Astrocyte (in vitro differentiated cells and primary cell): ENCODE measurements around the gene PRKD2. TPM values are rescaled to one million over a fixed set of nuclear protein-coding genes. Genes with fewer than 3 reads are reported as not detected.

Experiments
- DNase-seq: peaks from one replicate; pipeline ENCODE4 v3.0.0-alpha.2; 2010; ENCODE audit warnings: low read depth
- FAIRE-seq: peaks from 2 replicates; lab custom pipeline; 2011; peaks lifted over from hg19 to GRCh38; lab: Jason Lieb, UNC
- H2AFZ ChIP-seq: 2 replicates; pipeline ENCODE4 v1.6.0; 2012; ENCODE audit warnings: low read depth, low read length, inconsistent platforms
- H3K27ac ChIP-seq: 2 replicates; pipeline ENCODE4 v1.5.1; 2011; ENCODE audit warnings: low read depth, low read length, inconsistent platforms
- H3K27me3 ChIP-seq: 2 replicates; pipeline ENCODE4 v1.6.0; 2011; ENCODE audit warnings: low read length, inconsistent platforms; ENCODE audit not compliant: insufficient read depth
- H3K36me3 ChIP-seq: 2 replicates; pipeline ENCODE4 v1.5.1; 2011; ENCODE audit warnings: low read length, inconsistent platforms; ENCODE audit not compliant: insufficient read depth
- H3K4me1 ChIP-seq: 2 replicates; pipeline ENCODE4 v1.5.1; 2011; ENCODE audit warnings: low read length, inconsistent platforms; ENCODE audit not compliant: insufficient read depth
- H3K4me2 ChIP-seq: 2 replicates; pipeline ENCODE4 v1.6.0; 2012; ENCODE audit warnings: low read length, inconsistent platforms
- H3K4me3 ChIP-seq: 2 replicates; pipeline ENCODE4 v1.5.1; 2011; ENCODE audit warnings: low read depth, mild to moderate bottlenecking, low read length, inconsistent platforms; ENCODE audit not compliant: insufficient read depth
- H3K79me2 ChIP-seq: 2 replicates; pipeline ENCODE4 v1.6.0; 2012; ENCODE audit warnings: mild to moderate bottlenecking, low read length, inconsistent platforms; ENCODE audit not compliant: insufficient read depth
- H3K9ac ChIP-seq: 2 replicates; pipeline ENCODE4 v1.6.0; 2012; ENCODE audit warnings: mild to moderate bottlenecking, low read length, inconsistent platforms
- H3K9me3 ChIP-seq: 2 replicates; pipeline ENCODE4 v1.5.1; 2012; ENCODE audit warnings: low read depth, mild to moderate bottlenecking, low read length, inconsistent platforms; ENCODE audit not compliant: insufficient read depth
- H4K20me1 ChIP-seq: 2 replicates; pipeline ENCODE4 v1.6.0; 2012; ENCODE audit warnings: low read length, inconsistent platforms; ENCODE audit not compliant: insufficient read depth
- H3K27ac Mint-ChIP-seq: one replicate; pipeline ENCODE4 v1.8.0; 2021; ENCODE audit warnings: mild to moderate bottlenecking, mixed read lengths; ENCODE audit not compliant: unreplicated experiment
- H3K27me3 Mint-ChIP-seq: one replicate; pipeline ENCODE4 v1.8.0; 2021; ENCODE audit warnings: low read depth, mixed read lengths; ENCODE audit not compliant: unreplicated experiment
- H3K36me3 Mint-ChIP-seq: one replicate; pipeline ENCODE4 v1.8.0; 2021; ENCODE audit warnings: low read depth, mixed read lengths; ENCODE audit not compliant: unreplicated experiment
- H3K4me1 Mint-ChIP-seq: one replicate; pipeline ENCODE4 v1.8.0; 2021; ENCODE audit warnings: low read depth, mixed read lengths; ENCODE audit not compliant: unreplicated experiment
- H3K4me3 Mint-ChIP-seq: one replicate; pipeline ENCODE4 v1.8.0; 2021; ENCODE audit warnings: mild to moderate bottlenecking, moderate library complexity, mixed read lengths; ENCODE audit not compliant: unreplicated experiment
- H3K9me3 Mint-ChIP-seq: one replicate; pipeline ENCODE4 v1.8.0; 2021; ENCODE audit warnings: mild to moderate bottlenecking, mixed read lengths; ENCODE audit not compliant: unreplicated experiment
- EZH2 ChIP-seq: IDR thresholded peaks from 2 replicates; pipeline ENCODE4 v1.6.1; 2012; ENCODE audit warnings: mild to moderate bottlenecking, low read length, inconsistent platforms; ENCODE audit not compliant: insufficient read depth
- total RNA-seq: library from RNA; stranded (reverse); gene quantifications from 2 replicates; pipeline ENCODE4 v1.2.1, GENCODE V29; 2021
- TF ChIP-seq, protein P1 (sequence below): IDR thresholded peaks from 2 replicates; pipeline ENCODE4 v1.5.1; 2011; ENCODE audit warnings: low read depth, mild to moderate bottlenecking, inconsistent platforms, low read length, moderate library complexity; ENCODE audit not compliant: insufficient read depth

PRKD2 gene
- total RNA-seq, 1 donor from 2014 or later: 54.6 TPM

- Mint-ChIP-seq H3K4me1 (peaks cover 10% of the 10 kb centered on the region), H3K27me3 (no peaks in the 10 kb centered on the region), H3K9me3 (no peaks in the 10 kb centered on the region), H3K4me3 (peak overlapping the region; percentile 83), H3K36me3 (peaks cover 6% of the 10 kb centered on the region), H3K27ac (peak overlapping the region; percentile 41)
- Histone ChIP-seq H2AFZ (no peak overlapping the region), H3K36me3 (peaks cover 6% of the 10 kb centered on the region), H3K9ac (peak overlapping the region; percentile 91), H3K27ac (peak overlapping the region; percentile 73), H3K79me2 (peaks cover 35% of the 10 kb centered on the region), H3K27me3 (no peaks in the 10 kb centered on the region), H3K4me2 (peak overlapping the region; percentile 100), H3K4me3 (peak overlapping the region; percentile 83), H4K20me1 (peaks cover 24% of the 10 kb centered on the region), H3K4me1 (peaks cover 32% of the 10 kb centered on the region), H3K9me3 (no peaks in the 10 kb centered on the region)
- DNase-seq: no peak
- FAIRE-seq: no peak
- TF ChIP-seq EZH2: no peak
- TF ChIP-seq, protein P1, sequence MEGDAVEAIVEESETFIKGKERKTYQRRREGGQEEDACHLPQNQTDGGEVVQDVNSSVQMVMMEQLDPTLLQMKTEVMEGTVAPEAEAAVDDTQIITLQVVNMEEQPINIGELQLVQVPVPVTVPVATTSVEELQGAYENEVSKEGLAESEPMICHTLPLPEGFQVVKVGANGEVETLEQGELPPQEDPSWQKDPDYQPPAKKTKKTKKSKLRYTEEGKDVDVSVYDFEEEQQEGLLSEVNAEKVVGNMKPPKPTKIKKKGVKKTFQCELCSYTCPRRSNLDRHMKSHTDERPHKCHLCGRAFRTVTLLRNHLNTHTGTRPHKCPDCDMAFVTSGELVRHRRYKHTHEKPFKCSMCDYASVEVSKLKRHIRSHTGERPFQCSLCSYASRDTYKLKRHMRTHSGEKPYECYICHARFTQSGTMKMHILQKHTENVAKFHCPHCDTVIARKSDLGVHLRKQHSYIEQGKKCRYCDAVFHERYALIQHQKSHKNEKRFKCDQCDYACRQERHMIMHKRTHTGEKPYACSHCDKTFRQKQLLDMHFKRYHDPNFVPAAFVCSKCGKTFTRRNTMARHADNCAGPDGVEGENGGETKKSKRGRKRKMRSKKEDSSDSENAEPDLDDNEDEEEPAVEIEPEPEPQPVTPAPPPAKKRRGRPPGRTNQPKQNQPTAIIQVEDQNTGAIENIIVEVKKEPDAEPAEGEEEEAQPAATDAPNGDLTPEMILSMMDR: no peak
Measured at GRCh38 chr19:46717716-46718143, 816 bp upstream of the PRKD2 start.

DNA sequence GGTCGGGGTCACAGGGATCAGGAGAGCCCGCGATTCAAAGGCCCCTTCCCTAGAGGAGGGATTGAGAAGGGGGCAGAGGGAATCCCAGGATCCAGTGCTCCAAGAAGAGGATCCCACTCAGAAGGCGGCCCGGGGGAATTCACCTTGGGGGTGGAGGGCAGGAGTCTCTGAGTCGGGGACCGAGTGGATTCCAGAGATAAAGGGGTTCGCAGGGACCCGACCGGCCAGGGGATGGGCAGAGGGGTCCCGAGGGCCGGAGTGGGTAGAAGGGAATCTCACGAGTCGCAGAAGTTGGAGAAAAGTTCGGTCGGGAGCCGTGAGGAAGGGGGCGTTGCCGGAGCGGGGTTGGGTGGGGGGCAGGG lies 261 bp downstream of the PRKD2 start:
- Mint-ChIP-seq H3K36me3 (peaks cover 6% of the 10 kb centered on the region), H3K27ac (peak overlapping the region; percentile 89), H3K4me1 (peaks cover 7% of the 10 kb centered on the region), H3K27me3 (no peaks in the 10 kb centered on the region), H3K4me3 (peak overlapping the region; percentile 91), H3K9me3 (no peaks in the 10 kb centered on the region)
- H3K4me3 ChIP-seq: peak overlapping the region; percentile 77
- TF ChIP-seq, protein P1: no peak
- no peak for TF ChIP-seq EZH2
- no peaks in the 10 kb centered on the region for H3K9me3 ChIP-seq
- H3K4me2 ChIP-seq: peak overlapping the region; percentile 100
- peaks cover 23% of the 10 kb centered on the region for H3K4me1 ChIP-seq
- no peak for DNase-seq
- H3K36me3 ChIP-seq: peaks cover 6% of the 10 kb centered on the region
- H3K79me2 ChIP-seq: peaks cover 31% of the 10 kb centered on the region
- no peaks in the 10 kb centered on the region for H3K27me3 ChIP-seq
- H4K20me1 ChIP-seq: peaks cover 15% of the 10 kb centered on the region
- no peak for FAIRE-seq
- peak overlapping the region; percentile 91 for H3K9ac ChIP-seq
- H3K27ac ChIP-seq: peak overlapping the region; percentile 72
- no peak overlapping the region for H2AFZ ChIP-seq

DNA sequence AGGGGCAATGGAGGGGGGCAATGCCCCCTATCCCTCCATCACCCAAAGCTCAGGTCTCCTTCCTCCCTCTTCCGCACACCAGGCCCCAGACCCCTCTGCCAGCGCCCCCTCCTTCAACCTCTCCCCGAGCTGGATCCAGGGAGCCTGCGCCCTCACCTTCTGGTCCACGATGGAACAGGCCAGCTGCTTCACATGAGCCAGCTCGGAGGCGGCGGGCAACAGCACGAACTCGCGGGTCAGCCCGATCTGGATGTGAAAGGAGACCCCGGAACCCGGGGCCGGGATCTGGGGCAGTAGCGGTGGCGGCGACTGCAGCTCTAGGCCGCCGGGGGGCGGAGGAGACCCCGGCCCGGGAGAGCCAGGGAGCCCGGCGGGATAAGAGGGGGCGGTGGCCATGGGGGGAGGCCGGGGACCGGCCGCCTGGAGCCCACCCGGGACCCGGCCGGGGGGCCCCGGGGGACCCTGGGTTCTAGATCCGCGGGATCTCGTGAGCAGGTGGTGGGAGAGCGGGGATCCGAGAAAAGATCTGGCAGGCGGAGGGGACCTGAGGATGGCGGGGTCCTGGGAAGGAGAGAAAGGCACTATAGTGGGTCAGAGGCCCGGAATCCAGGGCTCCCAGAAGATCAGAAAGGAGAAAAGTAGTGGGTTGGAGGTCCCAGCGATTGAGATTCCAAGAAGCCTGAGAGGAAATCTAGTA lies 791 bp downstream of the PRKD2 start:
- Histone ChIP-seq H3K9ac (peak overlapping the region; percentile 91), H3K36me3 (peaks cover 2% of the 10 kb centered on the region), H2AFZ (no peak overlapping the region), H3K4me3 (peak overlapping the region; percentile 77), H3K9me3 (no peaks in the 10 kb centered on the region), H3K4me1 (peaks cover 23% of the 10 kb centered on the region), H3K27ac (peak overlapping the region; percentile 72), H4K20me1 (peaks cover 11% of the 10 kb centered on the region), H3K79me2 (peaks cover 31% of the 10 kb centered on the region), H3K27me3 (no peaks in the 10 kb centered on the region), H3K4me2 (peak overlapping the region; percentile 100)
- Mint-ChIP-seq H3K4me1 (peaks cover 7% of the 10 kb centered on the region), H3K9me3 (no peaks in the 10 kb centered on the region), H3K4me3 (peak overlapping the region; percentile 91), H3K27ac (peak overlapping the region; percentile 89), H3K36me3 (peaks cover 6% of the 10 kb centered on the region), H3K27me3 (no peaks in the 10 kb centered on the region)
- DNase-seq (no peak), FAIRE-seq (no peak)
- no peak for TF ChIP-seq EZH2
- TF ChIP-seq, protein P1: no peak
